NCI-H187 (cell line): ENCODE data around the gene SLC45A1.
A peak's percentile ranks its signal among the peaks of the same experiment; 100 is the strongest.

ENCODE experiments used
- DNase-seq, 2 experiments: peaks; one replicate each; lab custom pipeline; 2025; lab: John Stamatoyannopoulos, UW

SLC45A1 gene

DNA sequence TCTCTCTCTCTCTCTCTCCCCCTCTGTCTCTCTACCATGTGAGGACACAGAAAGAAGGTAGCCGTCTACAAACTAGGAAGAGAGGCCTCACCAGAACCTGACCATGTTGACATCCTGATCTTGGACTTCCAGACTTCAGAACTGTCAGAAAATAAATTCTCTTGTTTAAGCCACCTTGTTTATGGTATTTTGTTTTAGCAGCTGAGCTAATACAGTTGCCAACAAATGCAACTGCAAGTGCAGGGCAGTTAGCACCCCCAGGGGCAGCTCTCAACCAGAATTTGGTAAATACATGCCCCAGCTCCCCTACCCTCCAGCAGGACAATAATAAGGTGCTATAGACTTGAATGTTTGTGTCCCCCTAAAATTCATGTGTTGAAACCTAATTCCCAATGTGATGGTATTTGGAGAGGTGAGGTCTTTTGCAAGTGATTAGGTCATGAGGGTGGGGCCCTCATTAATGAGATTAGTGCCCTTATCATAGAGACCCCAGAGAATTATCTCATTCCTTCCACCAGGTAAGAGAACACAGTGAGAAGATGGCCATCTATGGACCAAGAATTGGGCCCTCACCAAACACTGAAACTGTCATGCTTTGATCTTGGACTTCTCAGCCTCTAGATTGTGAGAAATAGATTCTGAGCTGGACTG is 6.7 kb upstream of the SLC45A1 start:
- no peak for DNase-seq

DNA sequence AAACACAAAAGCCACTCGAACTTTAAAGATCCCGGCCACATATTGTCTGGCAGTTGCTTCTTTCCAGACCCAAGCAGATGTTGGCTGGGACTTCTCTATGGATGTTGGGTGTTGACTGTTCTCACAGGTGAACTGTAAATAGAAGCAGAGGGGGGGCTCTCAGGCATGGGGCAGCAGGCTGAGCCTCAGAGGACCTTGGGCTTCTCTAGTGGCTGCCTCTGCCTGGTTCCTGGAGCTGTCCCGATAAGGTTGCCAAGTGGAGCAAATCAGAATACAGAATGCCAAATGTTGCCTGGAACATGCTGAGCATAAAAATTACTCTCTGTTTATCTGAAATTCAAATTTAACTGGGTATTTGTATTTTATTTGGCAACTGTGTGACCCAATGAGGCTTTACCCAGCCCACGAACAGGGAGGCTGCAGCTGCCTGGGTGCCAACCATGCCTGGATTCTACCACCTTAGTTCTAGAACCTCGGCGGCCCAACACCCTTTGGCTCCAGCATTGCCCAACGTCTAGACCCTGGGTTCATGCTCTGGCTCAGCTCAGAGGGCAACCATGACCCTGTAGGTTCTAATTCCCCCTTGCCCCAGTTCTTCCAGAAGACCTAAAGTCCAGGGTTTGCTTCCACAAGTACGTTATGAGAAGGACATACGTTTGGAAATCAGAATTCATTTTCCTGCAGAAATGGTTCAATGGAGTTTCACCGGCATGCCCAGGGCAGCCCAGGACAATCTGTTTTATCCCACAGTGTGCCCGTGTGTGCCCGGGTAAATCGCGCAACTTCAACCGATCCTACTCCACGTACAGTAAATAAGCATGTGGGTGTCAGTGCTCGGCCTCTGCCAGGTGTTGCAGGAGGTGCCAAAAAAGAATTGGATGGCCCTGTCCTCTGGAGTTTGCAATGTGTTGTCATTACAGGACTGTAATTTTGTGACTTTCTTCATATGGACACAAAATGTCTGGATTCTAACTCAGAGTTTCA is 5.4 kb upstream of the SLC45A1 start:
- DNase-seq, result no peak

DNA sequence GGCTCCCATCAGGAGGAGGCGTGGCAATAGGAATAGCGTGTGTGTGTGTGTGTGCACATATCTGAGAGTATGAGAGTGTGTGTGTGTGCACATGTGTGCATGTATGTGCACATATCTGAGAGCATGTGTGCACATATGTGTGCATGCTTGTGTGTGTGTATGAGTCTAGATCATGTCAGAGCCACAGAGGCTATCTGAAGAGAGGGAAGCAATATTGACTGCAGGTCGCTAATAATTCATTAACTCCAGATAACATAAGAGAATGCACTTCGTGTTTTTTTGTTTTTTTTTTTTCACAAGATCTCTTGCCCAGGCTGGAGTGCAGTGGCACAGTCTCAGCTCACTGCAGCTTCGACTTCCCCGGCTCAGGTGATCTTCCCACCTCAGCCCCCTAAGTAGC is 4.7 kb upstream of the SLC45A1 start:
- no peak for DNase-seq

DNA sequence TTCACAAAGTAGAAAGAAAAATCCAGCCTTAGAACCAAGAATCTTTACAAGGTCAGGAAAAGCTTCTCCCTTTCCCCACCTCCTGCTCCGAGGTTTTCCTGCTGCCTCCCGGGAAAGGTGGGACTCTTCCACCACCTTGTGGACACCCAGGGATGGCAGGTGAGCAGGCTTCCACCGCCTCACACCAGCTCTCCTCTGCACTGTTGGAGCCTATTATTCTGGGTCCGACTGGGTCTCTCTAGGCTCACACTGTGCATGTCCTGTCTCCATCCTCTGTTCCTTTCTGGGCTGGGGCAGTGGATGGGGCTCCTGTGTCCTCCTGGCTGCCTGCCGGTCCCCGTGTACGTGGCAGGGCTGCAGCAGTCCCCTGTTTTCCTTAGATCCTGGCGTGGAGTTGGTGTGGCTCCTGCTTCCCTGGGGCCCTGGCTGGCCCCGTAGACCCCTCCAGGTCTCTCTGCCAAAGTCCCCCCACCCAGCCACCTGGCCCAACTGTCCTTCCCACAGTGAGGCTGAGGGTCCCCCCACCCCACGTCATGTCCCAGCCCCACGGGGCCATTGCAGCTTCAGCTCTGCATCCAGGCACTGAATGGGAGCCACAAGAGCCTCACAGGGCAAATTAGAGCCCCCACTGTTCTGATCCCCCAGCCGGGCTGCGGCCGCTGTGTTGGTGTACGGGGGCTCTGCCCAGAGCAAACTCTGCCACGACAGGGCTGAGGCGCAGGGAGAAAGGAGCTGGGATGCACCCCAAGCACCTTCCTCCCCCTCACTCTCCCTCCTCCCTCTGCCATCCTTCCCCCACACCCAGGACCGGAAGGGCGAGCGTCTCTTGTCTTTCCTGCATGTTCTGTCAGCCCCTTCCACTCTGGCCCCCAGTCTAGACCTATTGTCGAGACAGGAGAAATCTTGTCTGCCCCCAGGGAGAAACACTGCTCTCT is 3.3 kb upstream of the SLC45A1 start:
- peak; percentile 50 to 66 for DNase-seq

DNA sequence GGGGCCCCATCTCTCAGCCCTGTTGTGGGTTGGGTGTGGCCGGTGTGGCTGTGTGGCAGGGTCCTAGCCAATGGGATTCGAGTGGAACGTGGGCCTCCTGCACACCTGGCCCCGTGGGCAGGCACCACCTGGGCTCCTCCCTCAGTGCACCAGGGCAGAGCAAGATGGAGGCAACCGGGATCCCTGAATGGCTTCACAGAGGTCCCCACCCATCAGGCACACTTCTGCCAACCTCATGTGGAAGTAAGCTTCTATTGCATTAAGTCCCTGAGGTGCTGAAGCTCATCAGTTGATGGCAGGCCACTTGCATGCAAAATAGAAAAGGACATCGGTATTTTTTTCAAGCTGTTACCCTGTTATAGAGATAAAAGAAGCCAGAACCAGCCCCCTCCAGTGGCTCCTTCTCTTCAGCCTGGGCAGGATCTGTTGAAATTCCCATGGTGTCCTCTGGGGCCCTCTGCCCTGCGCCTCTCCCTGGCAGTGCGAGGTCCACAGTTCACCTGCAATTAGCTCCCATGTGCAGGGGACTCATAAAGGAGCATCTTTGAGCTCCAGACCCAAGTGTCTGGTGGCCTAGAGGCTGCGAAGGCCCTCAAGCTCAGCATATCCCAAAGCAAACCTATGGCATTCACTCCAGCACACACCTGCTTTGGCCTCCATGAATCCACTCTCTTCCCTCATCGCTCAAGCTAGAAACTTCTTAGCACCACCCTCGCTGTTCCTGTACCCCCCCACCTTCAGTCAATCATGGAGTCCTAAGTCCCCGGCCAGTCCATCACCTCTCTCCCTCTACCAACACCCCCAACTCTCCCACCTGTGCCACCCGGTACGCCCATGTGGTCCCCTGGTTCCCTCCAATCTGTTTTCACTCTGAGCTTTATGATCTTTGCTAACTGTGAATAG is 2.1 kb upstream of the SLC45A1 start:
- no peak for DNase-seq

DNA sequence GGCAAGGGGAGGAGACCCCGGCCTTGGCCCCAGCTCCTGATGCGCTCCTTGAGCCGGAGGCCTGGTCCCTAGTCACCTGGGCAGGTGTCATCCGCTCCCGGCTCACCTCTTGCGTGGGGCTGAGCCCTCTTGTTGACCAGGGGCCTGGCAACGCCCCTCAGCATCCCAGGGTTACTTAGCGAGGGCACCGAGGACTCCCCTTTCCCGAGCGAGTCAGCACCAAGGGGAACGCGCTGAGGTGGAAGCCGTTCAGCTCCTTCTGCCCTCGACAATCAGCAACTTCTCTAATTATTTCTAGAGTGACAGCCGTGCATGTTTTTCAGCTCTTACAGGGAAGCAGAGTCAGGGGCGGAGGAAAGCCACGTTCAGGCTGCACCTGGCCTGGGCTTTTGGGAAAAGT is 522 bp downstream of the SLC45A1 start:
- DNase-seq, result no peak

DNA sequence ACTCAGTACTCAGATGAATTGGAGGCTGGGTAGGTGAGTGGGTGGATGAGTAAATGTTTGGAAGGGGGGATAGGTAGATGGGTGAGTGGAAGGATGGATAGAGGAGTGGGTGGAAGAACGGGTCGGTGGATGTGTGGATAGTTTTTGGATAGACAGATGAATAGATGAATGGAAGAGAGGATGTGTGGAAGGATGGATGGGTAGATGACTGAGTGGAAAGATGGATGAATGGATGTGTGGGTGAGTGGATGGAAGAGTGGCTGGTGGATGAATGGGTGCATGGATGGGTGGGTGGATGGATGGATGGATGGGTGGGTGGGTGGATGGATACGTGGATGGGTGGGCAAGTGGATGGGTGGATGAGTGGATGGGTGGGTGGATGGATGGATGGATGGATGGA is 3.7 kb downstream of the SLC45A1 start:
- no peak for DNase-seq

DNA sequence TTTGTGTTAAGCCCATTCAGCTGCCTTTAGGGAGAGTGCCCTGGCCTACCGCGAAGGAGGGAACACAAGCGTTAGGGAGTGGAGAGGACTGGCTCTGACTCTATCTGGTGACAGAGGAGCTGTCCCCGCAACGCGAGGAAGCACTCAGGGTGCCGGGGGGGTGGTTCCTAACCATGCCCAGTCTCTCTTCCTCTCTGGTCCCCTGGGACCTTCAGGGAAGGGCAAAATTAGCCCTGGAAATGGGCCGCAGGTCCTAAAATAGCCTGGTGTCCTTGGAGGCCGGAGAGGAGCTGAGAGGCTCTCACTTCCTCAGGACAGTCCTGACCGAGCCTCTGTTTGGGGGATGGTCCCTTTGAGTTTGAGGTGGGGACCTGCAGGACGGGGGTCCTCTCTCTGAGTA is 5.8 kb downstream of the SLC45A1 start:
- DNase-seq, result no peak

DNA sequence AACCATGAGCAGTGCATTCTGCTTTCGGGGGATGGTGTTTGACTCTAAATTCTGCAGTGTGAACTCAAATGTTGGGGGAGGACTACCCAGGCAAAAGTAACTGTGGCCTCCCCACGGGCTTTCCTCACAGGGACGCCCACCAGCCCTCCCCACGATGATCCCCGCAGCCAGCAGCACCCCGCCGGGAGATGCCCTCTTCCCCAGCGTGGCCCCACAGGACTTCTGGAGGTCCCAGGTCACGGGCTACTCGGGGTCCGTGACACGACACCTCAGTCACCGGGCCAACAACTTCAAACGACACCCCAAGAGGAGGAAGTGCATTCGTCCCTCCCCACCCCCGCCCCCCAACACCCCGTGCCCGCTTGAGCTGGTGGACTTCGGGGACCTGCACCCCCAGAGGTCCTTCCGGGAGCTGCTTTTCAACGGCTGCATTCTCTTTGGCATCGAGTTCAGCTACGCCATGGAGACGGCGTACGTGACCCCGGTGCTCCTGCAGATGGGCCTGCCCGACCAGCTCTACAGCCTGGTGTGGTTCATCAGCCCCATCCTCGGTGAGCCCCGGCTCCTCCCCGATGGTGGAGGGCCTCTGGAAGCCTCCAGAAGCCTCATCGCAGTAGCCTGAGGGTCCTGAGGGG is 6.4 kb downstream of the SLC45A1 start:
- no peak for DNase-seq

DNA sequence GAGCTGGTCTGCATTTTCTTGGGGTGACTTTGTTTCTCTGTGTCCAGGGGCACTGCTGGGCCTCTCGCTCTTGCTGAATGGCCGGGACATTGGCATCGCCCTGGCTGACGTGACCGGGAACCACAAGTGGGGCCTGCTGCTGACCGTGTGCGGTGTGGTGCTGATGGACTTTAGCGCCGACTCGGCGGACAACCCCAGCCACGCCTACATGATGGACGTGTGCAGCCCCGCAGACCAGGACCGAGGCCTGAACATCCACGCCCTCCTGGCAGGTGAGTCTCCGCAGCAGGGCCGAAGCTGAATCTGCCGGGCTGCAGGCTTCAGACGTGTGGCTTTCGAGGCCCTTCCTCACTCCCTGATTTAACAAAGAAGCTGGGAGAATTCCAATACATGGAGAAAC is 7.9 kb downstream of the SLC45A1 start:
- no peak for DNase-seq

DNA sequence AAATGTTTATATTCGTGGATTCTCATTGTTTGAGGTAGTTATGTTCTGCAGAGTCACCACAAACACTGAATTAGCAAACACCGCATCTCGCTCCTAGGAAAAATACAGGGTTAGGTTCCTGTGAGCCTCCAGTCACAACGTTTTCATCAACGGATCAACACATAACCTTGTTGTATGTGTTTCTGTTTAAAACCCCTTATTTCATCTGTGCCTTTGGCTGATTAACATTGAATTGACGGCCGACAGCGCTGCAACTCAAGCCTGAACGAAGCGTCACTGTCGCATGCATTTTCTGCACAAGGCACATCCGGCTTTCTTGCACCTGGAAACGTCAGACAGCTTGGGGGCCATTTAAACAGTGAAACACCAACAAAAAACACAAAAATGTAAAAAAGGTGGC is 8.4 kb downstream of the SLC45A1 start:
- DNase-seq, result no peak

DNA sequence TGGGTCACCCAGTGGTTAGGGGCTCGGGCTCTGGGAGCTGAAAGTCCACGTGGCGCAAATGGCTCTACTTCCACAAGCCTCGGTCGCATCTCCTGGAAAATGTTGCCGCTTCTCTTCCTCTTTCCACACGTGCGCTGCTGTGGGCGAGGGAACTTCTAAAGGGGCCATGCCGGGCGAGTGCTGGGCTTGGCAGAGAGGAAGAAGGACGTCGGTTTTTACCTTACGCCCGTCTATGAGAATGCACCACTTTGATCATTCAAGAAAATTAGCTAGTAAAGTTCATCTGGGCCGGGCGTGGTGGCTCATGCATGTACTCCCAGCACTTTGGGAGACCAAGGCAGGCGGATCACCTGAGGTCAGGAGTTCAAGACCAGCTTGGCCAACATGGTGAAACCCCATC is 10.4 kb downstream of the SLC45A1 start:
- DNase-seq, result no peak

DNA sequence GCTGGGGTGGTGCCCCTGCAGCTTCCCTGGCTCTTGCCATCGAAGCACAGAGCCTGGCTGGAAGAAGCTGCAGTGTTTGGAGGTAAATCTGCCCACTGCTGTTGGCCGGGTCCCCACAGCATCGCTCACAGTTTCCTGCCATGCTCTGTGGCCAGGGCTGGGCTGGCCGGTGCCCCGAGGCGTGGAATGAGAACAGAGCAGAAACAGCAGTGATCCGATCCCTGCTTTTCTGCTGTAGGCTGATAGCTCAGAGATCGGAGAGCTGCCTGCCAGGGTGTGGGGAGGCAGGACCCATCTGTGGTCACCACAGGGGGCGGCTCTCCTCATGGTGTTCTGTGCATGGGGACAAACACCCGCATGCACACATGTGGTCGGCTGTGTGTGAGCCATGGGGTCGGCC is 11.5 kb downstream of the SLC45A1 start:
- no peak for DNase-seq

DNA sequence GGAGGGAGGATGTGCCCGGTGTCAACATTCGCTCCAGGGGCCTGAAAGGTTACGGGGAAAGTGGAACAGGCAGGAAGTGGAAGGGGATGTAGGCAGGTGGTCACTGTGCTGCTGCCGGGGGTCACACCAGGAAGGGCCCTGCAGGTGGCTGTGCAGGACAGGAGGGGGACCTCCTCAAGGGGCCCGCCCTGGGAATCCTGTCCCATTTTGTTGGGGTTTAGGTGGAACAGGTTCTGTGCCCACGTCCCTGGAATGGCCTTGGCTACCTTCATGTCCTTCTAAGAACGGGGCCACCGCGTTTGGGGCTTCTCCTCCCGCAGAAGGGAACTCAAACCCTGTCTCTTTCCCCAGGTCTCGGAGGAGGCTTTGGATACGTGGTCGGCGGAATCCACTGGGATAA is 11.9 kb downstream of the SLC45A1 start:
- no peak for DNase-seq

DNA sequence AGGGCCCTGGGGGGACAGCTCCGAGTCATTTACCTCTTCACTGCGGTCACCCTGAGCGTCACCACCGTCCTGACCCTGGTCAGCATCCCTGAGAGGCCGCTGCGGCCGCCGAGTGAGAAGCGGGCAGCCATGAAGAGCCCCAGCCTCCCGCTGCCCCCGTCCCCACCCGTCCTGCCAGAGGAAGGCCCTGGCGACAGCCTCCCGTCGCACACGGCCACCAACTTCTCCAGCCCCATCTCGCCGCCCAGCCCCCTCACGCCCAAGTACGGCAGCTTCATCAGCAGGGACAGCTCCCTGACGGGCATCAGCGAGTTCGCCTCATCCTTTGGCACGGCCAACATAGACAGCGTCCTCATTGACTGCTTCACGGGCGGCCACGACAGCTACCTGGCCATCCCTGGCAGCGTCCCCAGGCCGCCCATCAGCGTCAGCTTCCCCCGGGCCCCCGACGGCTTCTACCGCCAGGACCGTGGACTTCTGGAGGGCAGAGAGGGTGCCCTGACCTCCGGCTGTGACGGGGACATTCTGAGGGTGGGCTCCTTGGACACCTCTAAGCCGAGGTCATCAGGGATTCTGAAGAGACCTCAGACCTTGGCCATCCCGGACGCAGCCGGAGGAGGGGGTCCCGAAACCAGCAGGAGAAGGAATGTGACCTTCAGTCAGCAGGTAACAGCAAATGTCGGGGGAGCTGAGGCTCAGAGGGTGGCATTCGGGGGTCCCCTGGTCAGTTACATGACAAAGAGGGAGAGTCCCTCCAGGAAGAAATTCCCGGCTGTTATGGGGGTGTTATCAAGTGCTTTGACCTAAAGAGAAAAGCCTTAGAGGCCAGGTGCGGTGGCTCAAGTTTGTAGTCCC is 12.6 kb downstream of the SLC45A1 start:
- DNase-seq, result no peak

DNA sequence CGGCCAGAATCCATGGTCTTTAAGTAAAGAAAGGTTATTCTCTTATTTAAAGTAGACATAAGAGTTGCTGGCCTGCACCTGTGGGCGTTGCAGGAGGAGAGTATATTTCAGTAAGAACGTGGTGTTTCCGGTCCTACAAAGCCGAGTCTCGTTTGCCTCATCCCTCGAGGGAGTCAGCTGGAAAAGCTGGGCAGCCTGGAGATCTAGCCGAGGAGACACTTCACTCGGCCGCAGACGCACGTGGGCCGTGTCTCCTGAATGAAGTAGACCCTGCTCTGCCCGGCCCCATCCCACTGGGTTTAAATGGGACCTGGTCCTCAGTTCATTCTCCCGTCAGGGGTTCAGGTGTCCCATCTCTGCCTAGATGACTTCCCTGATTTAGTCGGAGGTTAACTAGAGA is 14.9 kb downstream of the SLC45A1 start:
- no peak for DNase-seq

DNA sequence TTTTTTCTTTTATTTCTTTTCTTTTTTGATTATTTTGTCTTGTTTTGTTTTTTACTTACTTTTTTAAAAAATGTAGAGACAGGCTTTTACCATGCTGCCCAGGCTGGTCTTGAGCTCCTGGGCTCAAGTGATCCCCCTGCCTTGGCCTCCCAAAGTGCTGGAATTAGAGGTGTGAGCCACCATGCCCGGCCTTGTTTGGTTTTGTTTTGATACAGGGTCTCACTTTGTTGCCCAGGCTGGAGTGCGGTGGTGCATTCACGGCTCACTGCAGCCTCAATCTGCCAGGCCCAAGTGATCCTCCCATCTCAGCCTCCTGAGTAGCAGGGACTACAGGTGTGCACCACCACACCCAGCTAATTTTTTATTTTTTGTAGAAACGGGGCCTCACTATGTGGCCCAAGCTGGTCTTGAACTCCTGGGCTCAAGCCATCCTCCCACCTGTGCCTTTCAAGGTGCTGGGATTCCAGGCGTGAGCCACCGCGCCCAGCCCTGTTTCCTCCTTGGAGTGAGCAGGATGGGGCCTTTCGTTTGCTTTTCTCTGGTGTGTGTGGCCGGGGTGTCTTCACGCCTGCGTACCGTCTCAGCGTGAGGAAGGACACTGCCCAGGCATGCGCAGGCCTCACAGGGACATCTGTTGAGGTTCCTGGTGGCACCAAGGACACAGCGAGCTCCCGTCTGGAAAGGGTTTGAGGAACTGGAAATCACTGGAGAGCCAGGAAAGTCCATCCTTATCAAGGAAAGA is 15.5 kb downstream of the SLC45A1 start:
- DNase-seq, result no peak

DNA sequence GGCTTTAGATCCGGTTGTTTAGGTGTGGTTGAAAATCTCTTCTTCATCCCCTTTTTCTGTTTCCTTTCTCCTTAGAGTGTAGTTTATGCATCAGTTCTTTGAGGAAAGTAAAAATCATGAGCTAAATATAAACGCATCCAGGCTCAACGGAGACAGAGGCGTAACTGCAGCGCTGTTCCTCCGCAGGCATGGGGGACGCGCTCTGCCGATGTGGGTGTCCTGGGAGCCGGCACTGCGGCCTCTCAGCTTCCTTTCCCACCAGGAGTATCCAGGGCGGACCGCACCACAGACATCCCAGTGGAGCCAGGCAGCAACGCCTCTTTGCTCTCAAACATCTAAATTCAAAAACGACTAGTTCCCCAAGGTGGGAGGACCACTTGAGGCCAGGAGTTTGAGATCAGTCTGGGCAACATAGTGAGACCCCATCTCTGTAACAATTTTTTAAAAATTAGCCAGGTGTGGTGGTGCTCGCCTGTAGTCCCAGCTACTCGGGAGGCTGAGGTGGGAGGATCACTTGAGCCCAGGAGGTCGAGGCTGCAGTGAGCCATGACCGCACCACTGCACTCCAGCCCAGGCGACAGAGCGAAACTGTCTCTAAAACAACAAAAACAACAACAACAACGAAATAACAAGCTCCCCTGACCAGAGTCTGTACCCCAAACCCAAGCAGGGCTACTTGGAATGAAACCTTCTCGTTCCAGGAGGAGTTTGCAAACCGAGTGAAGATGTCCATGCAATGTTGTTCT is 16.4 kb downstream of the SLC45A1 start:
- no peak for DNase-seq
